ENCODE measurements around the gene PLXNA1. TPM values are rescaled to one million over a fixed set of nuclear protein-coding genes. Genes with fewer than 3 reads are reported as not detected.

Gene PLXNA1
- total RNA-seq, 2 donors from 2014 or later = 66.3 to 79.4 TPM

DNA sequence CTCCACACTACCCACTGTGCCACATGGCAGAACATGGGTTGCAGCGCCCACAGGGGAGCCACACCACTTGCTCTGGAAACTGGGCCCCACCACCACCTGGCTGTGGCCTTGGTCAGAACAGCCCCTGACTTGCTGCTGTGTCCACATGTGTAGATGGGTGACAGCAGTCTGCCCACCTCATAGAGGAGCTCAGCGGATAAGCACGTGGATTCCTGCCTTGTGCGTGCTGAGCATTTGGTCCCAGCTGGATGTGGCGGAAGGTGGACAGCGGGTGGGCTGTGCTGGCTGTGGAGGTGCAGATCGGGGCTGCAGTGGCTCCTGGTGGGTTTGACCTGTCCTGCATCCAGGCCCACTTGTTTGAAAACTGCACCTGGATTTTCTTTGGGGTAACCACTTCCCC, 6.0 kb upstream of the PLXNA1 start:
- Histone ChIP-seq H3K4me1 (ENCODE audit: control insufficient read depth, insufficient read depth, low read length) (no peaks in the 10 kb centered on the region), H3K9me3 (ENCODE audit: control insufficient read depth, low read length) (peaks cover 21% of the 10 kb centered on the region), H3K9ac (ENCODE audit: extremely low read depth, low read length, poor library complexity, severe bottlenecking) (no peak overlapping the region), H3K27ac (ENCODE audit: low read depth, low read length) (no peak overlapping the region), H3K36me3 (ENCODE audit: control insufficient read depth, insufficient read depth, low read length) (no peaks in the 10 kb centered on the region), H3K27me3 (ENCODE audit: control insufficient read depth, insufficient read depth, low read length, poor library complexity, severe bottlenecking) (peaks cover 8% of the 10 kb centered on the region), H3K4me3 (ENCODE audit: low read length) (no peak overlapping the region)
- WGBS, 2 experiments (ENCODE audit: insufficient coverage in 1 of 2, insufficient read length in 1 of 2) = 92% methylated on average over 7 of the region's 7 CpGs; no CpG with 5 or more reads in 1 of the 2 experiments
- H3K27me3 Mint-ChIP-seq (ENCODE audit: insufficient read depth) = peaks cover 21% of the 10 kb centered on the region
- TF ChIP-seq, protein P1, sequence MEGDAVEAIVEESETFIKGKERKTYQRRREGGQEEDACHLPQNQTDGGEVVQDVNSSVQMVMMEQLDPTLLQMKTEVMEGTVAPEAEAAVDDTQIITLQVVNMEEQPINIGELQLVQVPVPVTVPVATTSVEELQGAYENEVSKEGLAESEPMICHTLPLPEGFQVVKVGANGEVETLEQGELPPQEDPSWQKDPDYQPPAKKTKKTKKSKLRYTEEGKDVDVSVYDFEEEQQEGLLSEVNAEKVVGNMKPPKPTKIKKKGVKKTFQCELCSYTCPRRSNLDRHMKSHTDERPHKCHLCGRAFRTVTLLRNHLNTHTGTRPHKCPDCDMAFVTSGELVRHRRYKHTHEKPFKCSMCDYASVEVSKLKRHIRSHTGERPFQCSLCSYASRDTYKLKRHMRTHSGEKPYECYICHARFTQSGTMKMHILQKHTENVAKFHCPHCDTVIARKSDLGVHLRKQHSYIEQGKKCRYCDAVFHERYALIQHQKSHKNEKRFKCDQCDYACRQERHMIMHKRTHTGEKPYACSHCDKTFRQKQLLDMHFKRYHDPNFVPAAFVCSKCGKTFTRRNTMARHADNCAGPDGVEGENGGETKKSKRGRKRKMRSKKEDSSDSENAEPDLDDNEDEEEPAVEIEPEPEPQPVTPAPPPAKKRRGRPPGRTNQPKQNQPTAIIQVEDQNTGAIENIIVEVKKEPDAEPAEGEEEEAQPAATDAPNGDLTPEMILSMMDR (conservative IDR thresholded peaks at IDR 0.05) = no peak
- no peaks in the 10 kb centered on the region for H3K4me1 Mint-ChIP-seq
- no peak for DNase-seq
- no peaks in the 10 kb centered on the region for H3K36me3 Mint-ChIP-seq (ENCODE audit: low read depth)
- no peak overlapping the region for H3K4me3 Mint-ChIP-seq
- no peak overlapping the region for H3K27ac Mint-ChIP-seq
- peaks cover 24% of the 10 kb centered on the region for H3K9me3 Mint-ChIP-seq

DNA sequence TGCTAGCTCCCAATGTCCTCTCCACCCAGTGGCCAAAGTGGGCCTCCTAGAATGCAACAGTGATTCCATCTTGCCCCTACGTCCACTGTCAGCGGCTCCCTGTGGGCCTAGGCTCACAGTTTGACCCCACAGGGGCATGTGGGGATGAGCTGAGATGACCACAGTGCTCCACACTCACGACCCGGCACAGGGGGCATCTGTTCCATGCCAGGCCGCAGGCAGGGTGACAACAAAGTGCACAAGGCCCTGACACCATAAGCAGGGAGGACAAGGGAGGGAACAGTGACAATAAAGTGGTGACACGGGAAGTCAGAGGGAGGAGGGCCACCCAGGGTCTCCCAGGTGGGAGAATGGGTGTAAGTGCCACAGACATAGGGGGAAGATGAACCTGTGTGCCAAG, 5.1 kb upstream of the PLXNA1 start:
- Mint-ChIP-seq H3K36me3 (ENCODE audit: low read depth) (no peaks in the 10 kb centered on the region), H3K27ac (no peak overlapping the region), H3K4me1 (no peaks in the 10 kb centered on the region), H3K4me3 (no peak overlapping the region), H3K9me3 (peaks cover 24% of the 10 kb centered on the region), H3K27me3 (ENCODE audit: insufficient read depth) (peaks cover 26% of the 10 kb centered on the region)
- H3K27me3 ChIP-seq (ENCODE audit: control insufficient read depth, insufficient read depth, low read length, poor library complexity, severe bottlenecking) = peaks cover 11% of the 10 kb centered on the region
- no peaks in the 10 kb centered on the region for H3K4me1 ChIP-seq (ENCODE audit: control insufficient read depth, insufficient read depth, low read length)
- no peak overlapping the region for H3K9ac ChIP-seq (ENCODE audit: extremely low read depth, low read length, poor library complexity, severe bottlenecking)
- WGBS, 2 experiments (ENCODE audit: insufficient coverage in 1 of 2, insufficient read length in 1 of 2) = 90 to 98% methylated on average over 6 of the region's 6 CpGs
- TF ChIP-seq, protein P1 (conservative IDR thresholded peaks at IDR 0.05) = no peak
- no peak for DNase-seq
- no peak overlapping the region for H3K27ac ChIP-seq (ENCODE audit: low read depth, low read length)
- H3K4me3 ChIP-seq (ENCODE audit: low read length) = no peak overlapping the region
- no peaks in the 10 kb centered on the region for H3K36me3 ChIP-seq (ENCODE audit: control insufficient read depth, insufficient read depth, low read length)
- peaks cover 21% of the 10 kb centered on the region for H3K9me3 ChIP-seq (ENCODE audit: control insufficient read depth, low read length)

DNA sequence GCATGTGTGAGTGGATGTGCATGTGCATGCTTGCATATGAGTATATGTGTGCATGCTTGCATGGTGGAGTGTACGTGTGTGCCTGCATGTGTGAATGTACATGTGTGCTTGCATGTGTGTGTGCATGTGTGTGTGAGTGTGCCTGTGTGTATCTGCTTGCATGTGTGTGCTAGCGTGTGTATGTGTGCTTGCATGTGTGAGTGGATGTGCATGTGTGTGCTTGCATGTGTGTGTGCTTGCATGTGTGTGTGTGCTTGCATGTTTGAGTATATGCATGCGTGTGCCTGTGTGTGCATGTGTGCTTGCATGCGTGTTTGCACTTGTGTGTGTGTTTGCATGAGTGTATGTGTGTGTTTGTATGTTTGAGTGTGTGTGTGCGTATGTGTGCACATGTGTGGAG, 4.6 kb upstream of the PLXNA1 start:
- Mint-ChIP-seq H3K36me3 (ENCODE audit: low read depth) (no peaks in the 10 kb centered on the region), H3K9me3 (peaks cover 23% of the 10 kb centered on the region), H3K27ac (no peak overlapping the region), H3K4me3 (no peak overlapping the region), H3K27me3 (ENCODE audit: insufficient read depth) (peaks cover 26% of the 10 kb centered on the region), H3K4me1 (no peaks in the 10 kb centered on the region)
- Histone ChIP-seq H3K36me3 (ENCODE audit: control insufficient read depth, insufficient read depth, low read length) (no peaks in the 10 kb centered on the region), H3K4me3 (ENCODE audit: low read length) (no peak overlapping the region), H3K4me1 (ENCODE audit: control insufficient read depth, insufficient read depth, low read length) (no peaks in the 10 kb centered on the region), H3K9ac (ENCODE audit: extremely low read depth, low read length, poor library complexity, severe bottlenecking) (no peak overlapping the region), H3K9me3 (ENCODE audit: control insufficient read depth, low read length) (peaks cover 21% of the 10 kb centered on the region), H3K27ac (ENCODE audit: low read depth, low read length) (no peak overlapping the region), H3K27me3 (ENCODE audit: control insufficient read depth, insufficient read depth, low read length, poor library complexity, severe bottlenecking) (peaks cover 11% of the 10 kb centered on the region)
- TF ChIP-seq, protein P1 (conservative IDR thresholded peaks at IDR 0.05) = no peak
- 81 to 96% methylated on average over 2 to 5 of the region's 5 CpGs for WGBS, 2 experiments (ENCODE audit: insufficient coverage in 1 of 2, insufficient read length in 1 of 2)
- no peak for DNase-seq
